ENCODE measurements around the gene OTUD5. TPM values are rescaled to one million over a fixed set of nuclear protein-coding genes. Genes with fewer than 3 reads are reported as not detected.

Gene OTUD5
- total and polyA plus RNA-seq, 2 donors (not counting 1 experiment from before 2014, with no cell fraction given) = 33.0 to 46.6 TPM

GRCh38 chrX:48914593-48915493 is 42.6 kb downstream of the OTUD5 start:
- Histone ChIP-seq H3K4me3 (replicated peaks in 1 of 4; ENCODE audit: control extremely low read depth in 1 of 4, insufficient read depth in 1 of 4, low read depth in 3 of 4, low read length in 4 of 4) (no peak overlapping the region), H3K79me2 (ENCODE audit: control insufficient read depth, insufficient read depth, low read length) (peaks cover 21% of the 10 kb centered on the region), H3K4me2 (ENCODE audit: extremely low read depth, insufficient read depth, low read length) (no peak overlapping the region), H4K20me1 (ENCODE audit: control insufficient read depth, extremely low read depth, insufficient read depth, low read length) (no peaks in the 10 kb centered on the region), H3K9ac (ENCODE audit: insufficient read depth, low read length) (no peak overlapping the region), H3K4me1 (ENCODE audit: control insufficient read depth, extremely low read depth, insufficient read depth, low read length) (no peaks in the 10 kb centered on the region), H3K27ac (ENCODE audit: insufficient read depth, low read length) (no peak overlapping the region), H3K27me3 (ENCODE audit: control insufficient read depth, insufficient read depth, low read length) (no peaks in the 10 kb centered on the region), H3K36me3 (ENCODE audit: control insufficient read depth, insufficient read depth, low read length) (no peaks in the 10 kb centered on the region), H2AFZ (ENCODE audit: low read length) (no peak overlapping the region), H3K9me3 (ENCODE audit: control insufficient read depth, insufficient read depth, low read depth, low read length) (no peaks in the 10 kb centered on the region)
- no peak for DNase-seq (ENCODE audit: low read depth in 2 of 2)
- TF ChIP-seq CTCF (conservative IDR thresholded peaks at IDR 0.05 in 1 of 2, IDR thresholded peaks at IDR 0.05 in 1 of 2; ENCODE audit: low read depth in 1 of 2, low read length in 2 of 2) (no peak), EZH2 (IDR thresholded peaks at IDR 0.05; ENCODE audit: low read length, missing control alignments) (no peak)

GRCh38 chrX:48913605-48914366 is 43.6 kb downstream of the OTUD5 start:
- DNase-seq (ENCODE audit: low read depth in 2 of 2) = no peak

More at GRCh38 chrX:48913605-48914366, 43.6 kb downstream of the OTUD5 start:
- Histone ChIP-seq H3K79me2 (ENCODE audit: control insufficient read depth, insufficient read depth, low read length) (peaks cover 26% of the 10 kb centered on the region), H3K9ac (ENCODE audit: insufficient read depth, low read length) (no peak overlapping the region), H3K27me3 (ENCODE audit: control insufficient read depth, insufficient read depth, low read length) (no peaks in the 10 kb centered on the region), H4K20me1 (ENCODE audit: control insufficient read depth, extremely low read depth, insufficient read depth, low read length) (no peaks in the 10 kb centered on the region), H3K27ac (ENCODE audit: insufficient read depth, low read length) (no peak overlapping the region), H3K9me3 (ENCODE audit: control insufficient read depth, insufficient read depth, low read depth, low read length) (no peaks in the 10 kb centered on the region), H3K36me3 (ENCODE audit: control insufficient read depth, insufficient read depth, low read length) (no peaks in the 10 kb centered on the region), H2AFZ (ENCODE audit: low read length) (no peak overlapping the region), H3K4me2 (ENCODE audit: extremely low read depth, insufficient read depth, low read length) (no peak overlapping the region), H3K4me3 (replicated peaks in 1 of 4; ENCODE audit: control extremely low read depth in 1 of 4, insufficient read depth in 1 of 4, low read depth in 3 of 4, low read length in 4 of 4) (no peak overlapping the region), H3K4me1 (ENCODE audit: control insufficient read depth, extremely low read depth, insufficient read depth, low read length) (no peaks in the 10 kb centered on the region)
- TF ChIP-seq EZH2 (IDR thresholded peaks at IDR 0.05; ENCODE audit: low read length, missing control alignments) (no peak), CTCF (conservative IDR thresholded peaks at IDR 0.05 in 1 of 2, IDR thresholded peaks at IDR 0.05 in 1 of 2; ENCODE audit: low read depth in 1 of 2, low read length in 2 of 2) (no peak)
